ENCODE measurements around the gene GPC5. TPM values are rescaled to one million over a fixed set of nuclear protein-coding genes. Genes with fewer than 3 reads are reported as not detected.

Gene GPC5
- total RNA-seq, 1 experiment from 2014 or later, result 0.26 TPM

GRCh38 chr13:91618315-91618714 is 219.9 kb downstream of the GPC5 start:
- no TSS peak for BruUV-seq (replicated peaks)
- intact Hi-C loops (cut with micrococcal nuclease; ENCODE audit: unreplicated experiment) (no loop called here), in situ Hi-C loops (cut with HindIII; ENCODE audit: low pct_unique_long_range_greater_than_20kb, low sequenced_read_pairs) (no loop called here)
- TF ChIP-seq POLR2AphosphoS5 (IDR thresholded peaks at IDR 0.05; ENCODE audit: low read depth, low read length) (no peak), SIN3A (IDR thresholded peaks at IDR 0.05; ENCODE audit: borderline replicate concordance, insufficient read depth, low read depth, low read length) (no peak), TCF7L2 (IDR thresholded peaks at IDR 0.05; ENCODE audit: low read depth, low read length) (no peak), CTCF (IDR thresholded peaks at IDR 0.05) (no peak), REST (IDR thresholded peaks at IDR 0.05; ENCODE audit: insufficient read depth in 1 of 2, low read depth in 2 of 2, low read length in 1 of 2) (no peak)
- DNase-seq (ENCODE audit: low read depth, low spot score), result no peak
- Histone ChIP-seq H3K4me3 (ENCODE audit: low read depth in 2 of 2, low read length in 2 of 2) (no peak overlapping the region), H3K9me3 (ENCODE audit: control insufficient read depth, insufficient read depth, low read depth, low read length) (no peaks in the 10 kb centered on the region), H3K36me3 (ENCODE audit: control insufficient read depth, insufficient read depth, low read length) (no peaks in the 10 kb centered on the region), H3K4me1 (ENCODE audit: control insufficient read depth, insufficient read depth, low read length) (no peaks in the 10 kb centered on the region), H3K27me3 (ENCODE audit: control insufficient read depth, insufficient read depth, low read length) (no peaks in the 10 kb centered on the region), H3K27ac (ENCODE audit: low read length) (no peak overlapping the region)
- CTCF ChIA-PET, result no interaction called here
- ATAC-seq, result no peak
- POLR2A ChIA-PET, result no interaction called here

- H3K4me1 ChIP-seq (ENCODE audit: control insufficient read depth, insufficient read depth, low read length), result no peaks in the 10 kb centered on the region
- DNase-seq (ENCODE audit: low read depth, low spot score) (no peak), ATAC-seq (no peak)
- POLR2A ChIA-PET, result no interaction called here
- intact Hi-C loops (cut with micrococcal nuclease; ENCODE audit: unreplicated experiment), result no loop called here
- in situ Hi-C loops (cut with HindIII; ENCODE audit: low pct_unique_long_range_greater_than_20kb, low sequenced_read_pairs), result no loop called here
- BruUV-seq (replicated peaks), result no TSS peak
- no peaks in the 10 kb centered on the region for H3K27me3 ChIP-seq (ENCODE audit: control insufficient read depth, insufficient read depth, low read length)
- CTCF ChIA-PET, result no interaction called here
- H3K9me3 ChIP-seq (ENCODE audit: control insufficient read depth, insufficient read depth, low read depth, low read length), result no peaks in the 10 kb centered on the region
- H3K27ac ChIP-seq (ENCODE audit: low read length), result no peak overlapping the region
- TF ChIP-seq TCF7L2 (IDR thresholded peaks at IDR 0.05; ENCODE audit: low read depth, low read length) (no peak), SIN3A (IDR thresholded peaks at IDR 0.05; ENCODE audit: borderline replicate concordance, insufficient read depth, low read depth, low read length) (no peak), REST (IDR thresholded peaks at IDR 0.05; ENCODE audit: insufficient read depth in 1 of 2, low read depth in 2 of 2, low read length in 1 of 2) (no peak), CTCF (IDR thresholded peaks at IDR 0.05) (no peak), POLR2AphosphoS5 (IDR thresholded peaks at IDR 0.05; ENCODE audit: low read depth, low read length) (no peak)
- H3K4me3 ChIP-seq (ENCODE audit: low read depth in 2 of 2, low read length in 2 of 2), result no peak overlapping the region
- H3K36me3 ChIP-seq (ENCODE audit: control insufficient read depth, insufficient read depth, low read length), result no peaks in the 10 kb centered on the region
Measured at GRCh38 chr13:91620670-91621141, 222.3 kb downstream of the GPC5 start.
